Stimulated activated naive CD8-positive, alpha-beta T cell treated with anti-CD3 and anti-CD28 coated beads, Interleukin-15, Interleukin-2, amounts not matched to agents 100 U/mL and 50 U/mL, for 24 hours (primary cell): ENCODE measurements around the gene ZNF367.
A peak's percentile ranks its signal among the peaks of the same experiment; 100 is the strongest.

Experiments
- ATAC-seq: fragments of 150-1000 bp; cut with Tn5 transposase; one replicate; pipeline ENCODE4 v1.10.0; 2021
- DNase-seq: peaks from one replicate; pipeline ENCODE4 v3.0.0; 2021

The ZNF367 gene

DNA sequence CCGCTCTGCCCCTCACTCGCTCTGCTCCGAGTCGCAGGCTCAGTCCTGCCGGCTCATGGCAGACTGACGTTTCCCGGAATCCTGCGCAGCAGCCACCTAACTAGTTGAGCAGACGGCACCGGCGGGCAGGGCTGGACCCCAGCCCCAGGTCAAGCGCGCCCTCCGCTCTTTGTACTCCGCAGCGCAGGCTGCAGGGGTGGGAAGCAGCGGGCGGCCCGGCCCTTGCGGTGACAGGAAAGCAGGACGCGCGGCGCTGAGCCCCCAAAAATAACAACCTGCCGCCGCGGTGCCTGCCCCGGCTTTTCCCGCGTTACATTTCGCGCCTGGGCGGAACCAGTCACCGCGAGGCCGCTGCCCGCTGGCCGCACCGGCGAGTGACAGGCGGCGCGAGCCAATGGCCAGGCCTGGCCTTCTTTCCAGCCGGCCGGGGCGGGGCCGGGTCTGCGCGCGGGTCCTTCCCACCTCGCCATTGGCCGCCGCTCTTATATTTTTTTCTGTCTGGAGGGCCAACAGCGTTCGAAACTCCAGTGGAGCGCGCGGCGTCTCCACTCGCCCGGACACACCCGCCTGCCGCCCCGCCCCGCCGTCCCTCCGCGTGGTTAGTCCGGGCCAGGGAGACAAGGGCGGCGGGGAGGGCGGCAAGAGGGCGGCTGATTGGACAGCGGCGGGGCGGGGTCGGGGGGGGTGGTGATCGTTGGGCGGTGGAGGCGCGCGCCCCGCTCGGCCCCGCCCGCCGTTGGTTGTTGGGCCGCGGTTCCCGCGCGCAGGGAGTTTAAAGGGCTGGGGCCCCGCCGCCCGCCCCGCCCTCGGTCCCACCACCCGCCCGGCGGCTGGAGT, at the start of gene ZNF367:
Gene ZNF367, minus strand, starts transcription at position 288 of the 837 bp plus-strand sequence. CDS start 338 bp downstream, outside the sequence.
- ATAC-seq (peak; percentile 85), DNase-seq (peak; percentile 95)

DNA sequence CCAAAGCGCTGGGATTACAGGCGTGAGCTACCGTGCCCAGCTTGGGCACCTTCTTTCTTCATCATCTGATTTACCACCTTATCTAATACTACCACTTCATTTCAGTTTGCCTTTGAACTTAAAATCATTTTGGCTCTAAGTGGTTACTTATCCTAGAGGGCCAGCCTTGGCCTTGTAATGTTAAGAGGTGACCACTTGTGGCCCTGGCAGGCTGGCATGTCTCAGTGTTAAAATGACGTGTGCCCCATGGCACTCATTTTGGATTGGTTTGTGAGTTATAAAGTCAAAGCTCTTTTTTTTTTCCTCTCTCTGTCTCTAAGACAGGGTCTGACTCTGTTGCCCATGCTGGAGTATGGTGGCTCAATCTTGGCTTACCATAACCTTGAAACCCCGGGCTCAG, 49.6 kb upstream of the ZNF367 start:
- DNase-seq: no peak
- no peak for ATAC-seq

DNA sequence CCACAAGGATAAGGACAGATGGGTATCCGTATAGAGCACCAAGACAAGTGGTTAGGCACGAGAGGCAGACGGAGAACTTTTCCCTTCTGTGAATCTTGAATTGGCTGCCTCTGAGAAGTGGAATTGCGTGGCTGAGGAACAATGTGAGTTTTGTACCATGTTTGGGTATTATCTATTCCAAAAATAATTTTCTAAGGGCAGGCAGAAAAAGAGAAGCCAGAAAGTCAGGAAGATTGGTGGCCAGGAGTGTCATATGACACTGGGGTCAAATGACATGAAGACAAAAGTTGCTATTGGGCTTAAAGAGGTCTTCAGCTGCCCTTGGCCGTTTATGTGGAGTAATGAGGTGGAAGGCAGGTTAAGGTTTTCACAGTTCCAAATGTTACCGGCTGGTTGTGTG, 46.3 kb upstream of the ZNF367 start:
- ATAC-seq (no peak), DNase-seq (no peak)

DNA sequence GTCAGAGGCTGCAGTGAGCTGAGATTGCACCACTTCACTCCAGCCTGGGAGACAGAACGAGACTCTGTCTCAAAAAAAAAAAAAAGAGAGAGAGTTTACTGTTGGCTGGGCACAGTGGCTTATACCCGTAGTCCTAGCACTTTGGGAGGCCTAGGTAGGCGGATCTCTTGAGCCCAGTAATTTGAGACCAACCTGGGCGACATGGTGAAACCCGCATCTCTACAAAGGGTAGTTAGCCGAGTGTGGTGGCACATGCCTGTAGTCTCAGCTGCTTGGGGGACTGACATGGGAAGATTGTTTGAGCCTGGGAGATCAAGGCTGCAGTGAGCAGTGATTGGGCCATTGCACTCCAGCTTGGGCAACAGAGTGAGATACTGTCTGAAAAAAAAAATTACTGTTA, 44.4 kb upstream of the ZNF367 start:
- ATAC-seq: no peak

DNA sequence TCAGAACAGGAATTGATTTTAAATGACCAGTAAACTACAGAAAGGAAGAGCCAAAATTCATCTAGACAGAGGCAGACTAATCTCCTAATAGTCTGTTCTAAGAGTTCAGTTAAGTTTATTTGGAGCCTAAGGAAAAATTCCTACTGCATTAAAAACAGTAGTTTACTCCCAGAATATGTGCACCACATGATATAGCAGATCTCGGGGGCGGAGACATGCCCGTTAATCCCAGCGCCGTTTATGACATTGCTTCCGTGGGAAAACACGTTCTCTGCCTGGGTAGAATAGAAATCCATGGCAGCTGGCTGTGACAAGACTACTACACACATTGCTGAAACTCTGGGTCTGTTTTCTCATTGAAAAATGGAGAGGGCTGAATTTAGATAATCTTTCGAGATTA, 43.2 kb upstream of the ZNF367 start:
- DNase-seq (no peak), ATAC-seq (no peak)

More for the DNA sequence above, 44.4 kb upstream of the ZNF367 start:
- DNase-seq: no peak

DNA sequence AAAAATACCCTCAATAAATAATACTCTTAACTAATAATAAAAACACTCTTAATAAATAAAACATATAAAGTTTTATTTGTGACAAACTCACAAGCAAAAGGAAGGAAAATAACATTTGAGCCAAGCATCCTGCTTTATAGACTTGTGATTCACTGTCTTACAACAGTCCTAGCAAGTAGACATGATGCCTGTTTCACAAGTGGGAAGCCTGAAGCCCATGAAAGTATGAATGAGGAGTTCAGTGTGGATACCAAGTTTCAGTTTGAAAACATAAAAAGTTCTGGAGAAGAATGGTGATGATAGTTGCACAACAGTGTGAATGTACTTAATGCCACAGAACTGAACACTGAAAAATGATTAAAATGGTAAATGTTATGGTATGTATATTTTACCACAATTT, 42.7 kb upstream of the ZNF367 start:
- ATAC-seq: no peak
- no peak for DNase-seq

DNA sequence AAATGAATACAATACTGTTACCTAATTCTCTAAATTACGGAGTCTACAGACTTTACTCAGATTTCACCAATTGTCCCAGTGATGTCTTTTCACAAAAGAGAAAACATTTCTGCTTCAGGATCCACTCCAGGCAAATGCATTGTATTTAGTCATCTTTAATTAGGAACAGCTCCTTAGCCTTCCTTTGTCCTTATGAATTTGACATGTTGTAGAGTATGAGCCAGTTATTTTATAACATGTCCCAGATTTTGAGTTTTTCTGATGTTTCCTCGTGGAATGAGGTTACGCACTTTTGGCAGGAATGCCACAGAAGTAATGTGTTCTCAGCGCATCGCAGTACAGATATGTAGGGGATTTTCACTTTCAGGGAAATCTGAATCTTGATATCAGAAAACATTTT, 42.3 kb upstream of the ZNF367 start:
- no peak for DNase-seq
- ATAC-seq: no peak

DNA sequence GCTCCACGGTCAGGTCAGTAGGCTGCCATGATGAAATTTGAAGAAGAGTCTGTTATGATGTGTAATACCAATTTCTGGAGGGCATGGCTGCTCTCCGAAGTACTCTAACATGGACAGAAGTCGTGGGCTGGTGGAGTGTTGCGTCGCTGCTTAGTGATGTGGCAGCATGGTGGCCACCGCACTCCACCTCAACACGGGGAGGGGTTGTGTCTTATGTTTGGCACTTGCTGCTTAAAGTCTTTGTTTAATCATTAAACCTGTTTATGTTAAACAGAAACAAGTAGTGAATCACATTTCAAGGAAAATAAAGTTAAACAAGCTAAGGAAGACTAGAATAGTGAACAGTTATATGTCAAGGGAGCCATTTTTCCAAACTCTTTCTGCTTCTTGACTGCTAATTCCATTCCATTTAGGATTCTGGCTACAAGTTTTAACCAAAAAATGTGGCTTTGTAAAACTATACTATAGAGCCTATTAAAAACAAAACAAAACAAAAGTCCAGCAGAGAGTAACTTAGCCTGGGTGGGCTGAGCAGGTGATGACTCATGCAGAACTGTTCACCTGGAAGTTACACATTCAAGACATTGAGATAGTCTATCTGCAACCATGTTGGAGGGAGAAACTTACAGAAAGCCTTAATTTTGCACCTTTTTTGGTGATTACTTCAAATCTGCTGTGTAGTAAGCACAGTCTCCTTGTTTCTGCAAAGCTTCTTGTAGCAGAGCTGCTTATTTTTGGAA, 41.3 kb upstream of the ZNF367 start:
- no peak for DNase-seq
- no peak for ATAC-seq

DNA sequence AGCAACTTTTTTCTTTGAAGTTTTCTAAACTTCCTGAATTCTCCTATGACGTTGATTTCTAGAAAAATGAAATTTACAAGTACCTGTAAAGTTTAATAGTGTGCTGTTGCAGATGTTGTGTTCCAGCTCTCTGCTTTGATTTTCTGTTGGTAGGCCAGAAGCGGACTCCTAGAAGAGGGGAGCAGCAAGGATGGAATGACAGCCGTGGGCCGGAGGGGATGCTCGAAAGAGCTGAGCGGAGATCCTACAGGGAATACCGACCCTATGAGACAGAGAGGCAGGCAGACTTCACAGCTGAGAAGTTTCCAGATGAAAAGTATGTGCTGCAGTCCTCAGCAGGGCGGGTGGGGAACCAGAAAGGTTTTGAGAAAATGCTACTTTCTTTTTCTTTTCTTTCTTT, 40.1 kb upstream of the ZNF367 start:
- DNase-seq: no peak
- no peak for ATAC-seq

DNA sequence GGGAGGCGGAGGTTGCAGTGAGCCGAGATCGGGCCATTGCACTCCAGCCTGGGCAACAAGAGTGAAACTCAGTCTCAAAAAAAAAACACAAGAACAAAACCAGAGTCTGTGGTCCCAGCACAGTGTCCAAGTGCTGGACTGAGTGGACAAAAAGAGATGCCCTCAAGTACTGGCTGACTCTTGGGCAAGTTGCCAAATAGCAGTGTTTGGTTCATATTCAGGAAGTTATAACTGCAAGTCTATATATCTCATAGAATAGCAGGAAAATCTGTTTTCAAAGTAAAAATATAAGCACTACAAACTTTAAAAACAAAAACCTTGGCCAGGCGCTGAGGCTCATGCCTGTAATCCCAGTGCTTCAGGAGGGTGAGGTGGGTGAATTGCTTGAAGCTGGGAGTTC, 39.1 kb upstream of the ZNF367 start:
- ATAC-seq (no peak), DNase-seq (no peak)

DNA sequence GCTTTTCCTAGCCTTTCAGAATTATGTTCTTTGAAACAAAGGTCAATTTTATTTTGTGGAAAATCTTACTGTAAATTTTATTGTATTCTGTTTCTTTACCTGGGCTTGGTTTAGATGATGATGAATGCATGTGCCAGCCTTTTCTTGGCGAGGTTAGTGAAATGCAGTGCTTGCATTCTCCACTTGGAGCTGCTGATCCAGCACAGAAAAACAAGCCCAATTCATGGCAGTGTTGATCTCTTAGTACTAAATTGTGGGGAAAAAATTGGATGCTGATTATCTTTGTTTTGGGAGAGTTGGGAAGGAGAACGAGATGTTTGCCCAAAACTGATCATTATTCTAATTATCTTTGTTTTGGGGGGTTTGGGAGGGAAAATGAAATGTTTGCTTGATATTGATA, 35.5 kb upstream of the ZNF367 start:
- DNase-seq (no peak), ATAC-seq (no peak)

DNA sequence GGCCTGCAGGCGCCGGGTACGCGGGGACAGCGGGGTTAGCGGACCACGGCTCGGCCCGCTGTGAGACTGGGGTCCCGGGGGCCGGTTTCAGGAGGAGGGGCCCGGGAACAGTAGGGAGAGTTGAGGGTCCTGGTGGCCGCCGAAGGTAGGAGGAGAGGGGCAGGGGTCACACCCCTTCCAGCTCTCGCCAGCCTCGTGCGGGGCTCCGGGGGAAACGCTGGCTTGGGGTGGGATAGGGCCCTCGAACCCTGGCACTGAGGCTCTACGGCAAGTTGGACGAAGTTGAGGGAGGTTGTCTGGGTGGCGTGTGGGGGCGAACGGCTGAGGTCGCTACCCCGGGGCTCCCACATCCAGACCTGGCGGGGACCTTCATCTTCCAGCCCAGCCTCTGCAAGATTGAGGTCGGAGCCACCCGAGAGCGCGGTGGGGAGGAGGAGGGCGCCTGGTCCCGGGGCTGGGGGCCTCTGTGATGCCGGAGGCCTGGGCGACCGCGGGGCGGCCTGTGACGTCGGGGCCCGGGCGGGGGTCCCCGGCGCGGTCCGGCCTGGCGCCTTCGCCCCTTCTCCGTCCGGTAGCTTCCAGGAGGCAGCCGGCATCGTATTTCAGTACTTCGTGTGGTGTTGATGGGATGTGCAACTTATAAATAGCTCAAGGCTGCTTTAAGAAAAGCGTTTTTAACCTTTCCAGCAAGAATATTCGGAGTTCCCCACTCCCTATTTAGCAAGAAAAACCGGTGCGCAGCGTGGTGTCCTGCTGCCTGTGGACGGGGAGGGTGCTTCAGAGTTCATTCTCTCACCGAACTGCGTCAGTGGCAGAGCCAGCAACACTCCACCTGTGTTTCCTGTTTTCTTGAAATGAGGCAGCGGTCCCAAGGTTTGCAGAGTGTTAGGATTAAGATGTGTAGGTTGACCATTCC, 32.7 kb upstream of the ZNF367 start:
- ATAC-seq (no peak), DNase-seq (peak; percentile 46)

DNA sequence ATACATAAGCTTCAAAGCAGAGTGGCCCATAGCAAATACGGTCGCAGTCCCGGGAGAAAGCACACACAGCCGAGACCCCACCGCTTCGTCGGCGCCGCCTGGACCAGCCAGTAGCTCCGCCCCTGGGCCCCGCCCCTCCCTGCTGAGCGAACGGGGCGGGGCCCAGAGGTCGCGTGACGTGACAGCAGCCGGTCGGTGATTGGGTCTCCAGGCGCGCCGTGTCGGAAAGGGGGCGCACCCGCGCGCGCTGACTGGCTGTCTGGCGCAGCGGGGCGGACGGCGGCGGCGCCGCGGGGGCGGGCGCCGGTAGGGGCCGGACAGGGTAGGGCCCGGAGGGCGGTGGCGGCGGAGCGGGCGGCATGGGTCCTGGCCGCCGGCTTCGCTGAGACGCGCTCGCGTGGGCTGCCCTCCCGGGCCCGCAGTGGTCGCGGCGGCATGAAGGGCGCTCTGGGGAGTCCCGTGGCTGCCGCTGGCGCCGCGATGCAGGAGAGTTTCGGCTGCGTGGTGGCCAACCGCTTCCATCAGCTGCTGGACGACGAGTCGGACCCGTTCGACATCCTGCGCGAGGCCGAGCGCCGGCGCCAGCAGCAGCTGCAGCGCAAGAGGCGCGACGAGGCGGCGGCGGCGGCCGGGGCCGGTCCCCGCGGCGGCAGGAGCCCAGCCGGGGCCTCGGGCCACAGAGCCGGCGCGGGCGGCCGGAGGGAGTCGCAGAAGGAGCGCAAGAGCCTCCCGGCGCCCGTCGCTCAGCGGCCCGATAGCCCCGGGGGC, 31.9 kb upstream of the ZNF367 start, which contains the start of gene HABP4:
Gene HABP4, plus strand, starts transcription at position 325 of the 768 bp plus-strand sequence. Its CDS starts 111 bp downstream, at position 436.
- ATAC-seq: peak; percentile 97
- peak; percentile 97 for DNase-seq

DNA sequence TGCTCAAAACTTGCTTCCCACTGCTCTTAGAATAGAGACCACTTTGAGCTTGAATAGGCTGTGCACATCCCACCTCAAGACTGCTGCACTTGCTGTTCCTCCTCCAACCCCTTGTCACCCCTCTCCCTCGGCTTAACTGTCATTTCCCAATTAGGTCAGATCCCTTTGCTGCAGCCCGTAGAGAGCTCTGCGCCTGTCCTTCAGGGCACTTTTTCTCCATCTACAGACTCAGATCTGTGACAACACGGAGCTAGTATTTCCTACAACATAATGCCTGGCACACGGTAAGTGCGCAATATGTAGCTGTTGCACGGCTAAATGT, 31.3 kb upstream of the ZNF367 start:
- DNase-seq (peak; percentile 10), ATAC-seq (peak; percentile 4)

DNA sequence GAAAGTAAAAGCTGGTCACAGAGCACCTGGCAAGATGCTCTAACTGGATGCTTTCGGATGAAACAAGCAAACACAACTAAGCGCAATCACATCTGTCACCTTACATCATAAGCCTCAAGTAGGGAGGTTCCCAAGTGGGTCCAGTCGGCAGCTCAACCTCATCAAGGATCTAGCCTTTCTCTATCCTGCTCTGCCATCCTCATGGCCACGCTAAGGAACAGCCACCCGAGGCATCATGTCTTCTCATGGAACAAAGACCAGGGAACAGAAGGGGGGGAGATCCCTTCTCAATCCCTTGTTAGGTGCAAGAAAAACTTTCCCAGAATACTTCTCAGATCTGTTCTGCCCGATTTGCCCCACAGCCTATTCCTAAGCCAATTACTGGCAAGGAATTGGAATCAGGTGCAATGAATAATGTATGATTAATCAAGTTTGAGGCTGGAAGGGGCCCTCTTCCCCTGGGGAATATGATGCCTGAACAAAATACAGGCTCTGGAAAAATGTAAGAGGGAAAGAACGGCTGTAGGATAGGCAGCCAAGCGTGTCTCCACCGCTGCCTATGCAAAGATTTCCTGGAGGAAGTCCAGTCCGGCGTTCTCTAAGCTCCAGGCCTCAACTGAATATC, 30.5 kb upstream of the ZNF367 start:
- ATAC-seq: no peak
- no peak for DNase-seq

DNA sequence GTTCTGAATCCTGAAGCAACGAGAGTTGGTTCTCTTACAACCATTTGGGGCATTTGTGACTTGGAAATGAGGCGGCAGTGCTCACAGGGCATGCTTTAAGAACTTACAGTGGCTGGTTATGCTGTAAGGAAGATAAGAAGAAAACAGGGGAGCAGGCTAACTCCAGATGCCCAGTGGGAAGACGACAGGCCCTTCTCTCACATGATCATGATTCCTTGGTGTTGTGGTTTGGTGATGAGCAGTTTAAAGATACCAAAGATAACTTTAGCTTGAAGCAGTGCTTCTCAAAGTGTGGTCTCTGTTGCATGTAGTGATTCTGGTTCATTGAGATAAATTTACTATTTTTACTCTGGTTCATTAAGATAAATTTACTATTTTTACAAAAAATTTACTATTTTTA, 29.2 kb upstream of the ZNF367 start:
- ATAC-seq (no peak), DNase-seq (no peak)

DNA sequence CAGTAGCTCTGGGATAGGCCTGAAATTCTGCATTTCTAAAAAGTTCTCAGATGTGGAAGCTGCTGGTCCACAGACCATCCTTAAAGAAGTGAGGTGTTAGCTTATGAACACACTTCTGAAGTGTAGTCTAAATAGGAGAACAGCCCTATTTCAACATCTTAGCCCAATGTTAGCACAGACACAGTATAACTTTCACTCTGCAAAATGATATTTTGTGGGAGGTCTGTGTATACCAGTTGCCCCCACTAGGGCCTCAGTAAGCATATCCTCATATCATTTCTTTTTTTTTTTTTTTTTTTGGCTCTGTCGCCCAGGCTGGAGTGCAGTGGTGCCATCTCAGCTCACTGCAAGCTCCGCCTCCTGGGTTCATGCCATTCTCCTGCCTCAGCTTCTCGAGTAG, 24.3 kb upstream of the ZNF367 start:
- no peak for DNase-seq
- no peak for ATAC-seq

DNA sequence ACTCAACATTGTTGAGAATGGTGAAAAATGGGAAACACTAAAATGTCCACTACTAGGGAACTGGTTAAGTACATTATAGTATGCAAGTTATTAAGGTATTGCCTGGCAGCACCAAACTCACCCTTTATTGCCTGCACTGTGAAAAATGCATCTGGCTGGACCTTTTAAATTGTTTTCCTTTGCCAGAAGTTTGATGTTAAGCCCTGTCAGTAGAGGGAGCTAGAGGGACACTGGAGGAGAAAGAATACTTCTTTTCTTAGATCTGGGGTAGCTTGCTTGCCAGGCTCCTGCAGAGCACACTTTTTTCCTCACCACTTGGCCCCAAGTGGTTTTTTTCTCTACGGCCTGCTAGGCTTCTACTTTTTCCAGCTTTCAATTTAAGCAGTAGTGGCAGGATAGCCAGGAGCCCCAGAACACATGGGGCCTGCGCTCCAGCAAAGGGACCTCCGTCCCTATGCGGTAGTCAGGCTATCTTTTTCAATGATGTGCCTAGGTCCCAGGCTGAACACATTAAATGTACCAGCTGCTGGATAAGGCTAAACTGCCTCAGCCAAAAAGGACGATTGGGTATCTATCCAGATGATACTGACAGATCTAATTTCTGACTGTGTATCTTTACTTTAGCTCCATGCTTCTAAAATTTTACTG, 23.8 kb upstream of the ZNF367 start:
- no peak for ATAC-seq
- DNase-seq: peak; percentile 19

DNA sequence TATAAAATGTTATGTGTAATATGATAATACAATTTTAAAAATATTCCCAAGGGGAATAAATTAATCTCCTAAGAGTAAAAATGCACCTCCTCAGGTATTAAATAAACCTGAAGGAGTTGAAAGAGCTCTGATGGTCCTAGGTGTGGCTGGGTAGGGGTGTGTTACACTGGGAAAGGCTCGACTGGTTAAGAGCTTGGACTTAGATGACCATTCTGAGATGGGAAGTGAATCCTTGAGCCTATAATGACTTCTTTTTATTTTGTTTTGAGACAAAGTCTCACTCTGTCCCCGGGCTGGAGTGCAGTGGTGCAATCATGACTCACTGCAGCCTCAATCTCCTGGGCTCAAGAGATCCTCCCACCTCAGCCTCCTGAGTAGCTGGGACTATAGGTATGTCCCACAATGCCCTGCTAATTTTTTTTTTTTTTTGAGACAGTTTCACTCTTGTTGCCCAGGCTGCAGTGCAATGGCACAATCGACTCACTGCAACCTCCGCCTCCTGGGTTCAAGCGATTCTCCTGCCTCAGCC, 22.6 kb upstream of the ZNF367 start:
- ATAC-seq (no peak), DNase-seq (no peak)

DNA sequence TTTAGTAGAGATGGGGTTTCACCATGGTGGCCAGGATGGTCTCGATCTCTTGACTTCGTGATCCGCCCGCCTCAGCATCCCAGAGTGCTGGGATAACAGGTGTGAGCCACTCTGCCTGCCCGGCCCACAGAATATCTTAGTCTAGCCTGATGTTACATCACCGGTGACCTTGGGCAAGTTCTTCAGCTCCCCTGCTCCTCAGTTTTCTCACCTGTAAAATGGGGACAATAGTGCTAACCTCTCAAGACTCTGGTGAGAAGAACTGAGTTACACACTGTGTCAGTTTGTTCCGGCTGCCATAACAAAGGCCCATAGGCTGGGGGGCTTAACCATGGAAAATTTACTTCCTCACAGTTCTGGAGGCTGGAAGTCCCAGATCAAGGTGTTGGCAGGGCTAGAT, 19.3 kb upstream of the ZNF367 start:
- no peak for ATAC-seq
- no peak for DNase-seq
